Stimulated activated CD4-positive, alpha-beta T cell treated with anti-CD3 and anti-CD28 coated beads, Interleukin-15, amount 100 ng/mL, for 1 hour (primary cell): ENCODE results near the gene VMP1.

Source experiments
- DNase-seq, 2 donors: peaks; one replicate each; pipeline ENCODE4 v3.0.0-alpha.2; 2020; ENCODE audit warnings: low read depth in 1 of 2, low spot score in 1 of 2

The VMP1 gene

GRCh38 chr17:59707149-59707970 is at the start of gene VMP1, which contains the start of gene PTRH2:
TSS of gene VMP1 (plus strand) at chr17:59707654. CDS start at chr17:59731447, 23,793 bp downstream.
TSS of gene PTRH2 (minus strand) at chr17:59707430. CDS start at chr17:59697978, 9,452 bp downstream.
- peak; percentile 68 to 80 for DNase-seq

DNA sequence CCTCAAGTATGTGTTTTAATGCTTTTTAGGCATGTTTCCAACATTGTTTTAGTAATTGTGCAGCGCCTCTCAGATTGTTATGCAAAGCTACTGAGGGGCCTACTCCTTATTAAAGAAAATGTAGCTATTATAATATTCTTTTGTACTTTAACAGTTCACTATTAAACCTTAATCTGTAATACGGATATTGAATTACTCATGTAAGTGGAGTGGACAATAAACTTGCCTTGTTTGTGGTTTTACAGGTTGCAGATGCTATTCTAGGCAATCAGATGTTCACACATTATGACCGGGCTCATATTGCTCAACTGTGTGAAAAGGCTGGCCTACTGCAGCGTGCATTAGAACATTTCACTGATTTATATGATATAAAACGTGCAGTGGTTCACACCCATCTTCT is 41.2 kb upstream of the VMP1 start:
- no peak for DNase-seq

DNA sequence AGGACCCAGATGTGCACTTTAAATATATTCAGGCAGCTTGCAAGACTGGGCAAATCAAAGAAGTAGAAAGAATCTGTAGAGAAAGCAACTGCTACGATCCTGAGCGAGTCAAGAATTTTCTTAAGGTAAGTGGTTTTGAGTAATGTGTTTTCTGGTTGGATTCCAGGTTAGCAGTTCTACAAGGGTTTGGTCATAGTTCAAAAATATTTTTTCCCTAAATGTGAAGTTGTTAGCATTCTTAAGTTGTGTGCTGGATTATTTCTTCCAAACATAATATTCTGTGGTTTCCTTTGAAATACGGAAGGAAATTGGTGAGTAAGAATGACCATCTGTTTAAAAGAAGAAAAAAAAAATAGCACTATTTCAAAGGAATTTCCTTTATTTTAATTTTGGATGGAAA is 38.6 kb upstream of the VMP1 start:
- DNase-seq: no peak

DNA sequence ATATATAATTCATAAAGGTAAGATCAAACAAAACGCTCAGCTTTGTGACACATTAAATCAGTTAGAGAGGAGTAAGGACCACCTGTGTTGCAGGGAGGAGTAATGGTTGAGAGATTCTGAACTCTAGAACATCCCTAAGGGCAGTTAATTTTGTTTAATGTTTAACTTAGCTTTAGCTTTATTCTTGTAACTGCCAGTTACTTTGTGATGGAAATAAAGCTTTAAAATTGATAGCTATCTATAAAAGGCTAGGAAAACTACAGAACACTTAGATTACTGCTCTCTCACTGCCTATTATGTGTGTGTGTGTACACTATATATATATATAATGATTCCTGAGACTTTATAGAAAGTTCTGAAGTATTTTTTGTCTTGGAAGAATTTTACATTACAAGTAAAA is 38.0 kb upstream of the VMP1 start:
- no peak for DNase-seq

GRCh38 chr17:59669944-59670343 is 37.5 kb upstream of the VMP1 start:
- DNase-seq: no peak

GRCh38 chr17:59671386-59671785 is 36.1 kb upstream of the VMP1 start:
- DNase-seq: no peak

DNA sequence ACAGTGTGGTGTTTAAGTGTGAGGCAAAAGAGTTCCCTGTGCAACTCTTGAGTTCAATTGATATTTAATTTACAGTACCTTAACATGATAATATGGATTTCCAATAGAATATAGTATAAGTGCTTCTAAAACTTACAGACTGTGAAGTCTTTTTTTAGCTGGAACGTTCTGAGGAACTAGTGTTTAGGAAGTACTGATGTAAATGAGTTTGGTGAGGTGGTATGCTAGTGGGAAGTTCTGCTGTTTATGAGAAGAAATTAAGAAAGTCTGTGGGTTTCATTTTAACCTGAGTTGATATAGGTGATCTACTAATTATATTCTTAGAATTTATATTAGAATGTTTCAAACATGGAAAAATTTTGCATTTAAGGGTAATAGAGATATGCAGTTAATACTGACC is 32.2 kb upstream of the VMP1 start:
- no peak for DNase-seq

DNA sequence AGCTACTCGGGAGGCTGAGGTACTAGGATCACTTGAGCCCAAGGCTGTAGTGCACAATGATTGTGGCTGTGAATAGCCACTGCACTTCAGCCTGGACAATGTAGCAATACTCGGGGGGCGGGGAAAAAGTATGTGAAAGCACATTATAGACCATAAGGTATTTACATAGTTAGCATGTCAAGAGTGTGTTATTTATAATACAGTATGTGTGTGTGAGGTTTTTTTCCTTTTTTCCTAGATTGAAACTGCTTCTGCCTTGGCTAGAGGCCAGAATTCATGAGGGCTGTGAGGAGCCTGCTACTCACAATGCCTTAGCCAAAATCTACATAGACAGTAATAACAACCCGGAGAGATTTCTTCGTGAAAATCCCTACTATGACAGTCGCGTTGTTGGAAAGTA is 30.7 kb upstream of the VMP1 start:
- no peak for DNase-seq

DNA sequence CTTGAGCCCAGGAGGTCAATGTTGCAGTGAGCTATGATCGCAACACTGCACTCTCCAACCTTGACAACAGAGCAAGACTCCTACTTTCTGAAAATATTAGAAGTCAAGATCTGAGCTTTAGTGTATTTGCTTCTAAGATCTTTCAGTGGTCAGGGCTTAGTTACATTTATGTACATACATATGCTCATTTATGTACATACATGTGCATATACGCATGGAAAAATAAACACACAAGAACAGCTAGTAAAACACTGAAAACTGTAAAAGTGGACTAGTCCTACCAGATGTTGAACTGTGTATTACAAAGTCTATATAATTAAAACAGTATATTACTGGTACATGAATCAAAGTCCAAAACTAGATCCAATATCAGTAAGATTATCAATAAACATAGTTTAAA is 28.5 kb upstream of the VMP1 start:
- no peak for DNase-seq

GRCh38 chr17:59680314-59680713 is 27.1 kb upstream of the VMP1 start:
- no peak for DNase-seq

- no peak for DNase-seq
These were observed 24.2 kb upstream of the VMP1 start for GRCh38 chr17:59683283-59683682.

DNA sequence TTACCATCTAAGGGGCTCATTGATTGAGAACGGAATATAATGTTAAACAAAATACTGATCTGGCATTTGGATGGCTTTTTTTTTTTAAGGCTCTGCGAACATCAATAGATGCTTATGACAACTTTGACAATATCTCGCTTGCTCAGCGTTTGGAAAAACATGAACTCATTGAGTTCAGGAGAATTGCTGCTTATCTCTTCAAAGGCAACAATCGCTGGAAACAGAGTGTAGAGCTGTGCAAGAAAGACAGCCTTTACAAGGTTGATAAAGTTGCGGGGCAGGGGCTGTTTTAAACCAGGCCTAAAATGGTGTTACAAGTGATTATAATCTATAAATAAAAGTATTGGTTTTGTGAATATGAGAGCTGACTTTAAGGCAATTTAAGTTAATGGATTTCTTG is 22.5 kb upstream of the VMP1 start:
- no peak for DNase-seq

DNA sequence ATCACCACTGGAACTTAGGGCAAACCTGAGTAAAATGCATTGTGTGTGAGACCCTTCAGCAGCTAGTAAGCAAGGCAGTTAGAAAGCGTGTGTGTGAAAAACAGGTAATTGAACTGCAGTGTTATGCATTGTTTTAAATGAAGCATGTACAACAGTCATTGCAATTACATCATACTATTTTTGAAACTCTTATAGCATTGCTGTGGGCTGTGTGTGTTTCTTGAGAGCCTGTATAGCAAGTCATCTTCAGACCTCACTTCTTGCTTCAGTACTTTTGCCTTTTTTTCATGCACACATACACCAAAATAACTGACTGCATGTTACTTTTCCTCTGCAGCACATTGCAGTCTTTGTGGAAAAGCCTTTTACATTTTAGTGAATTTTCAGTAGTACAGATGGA is 19.4 kb upstream of the VMP1 start:
- DNase-seq: no peak

DNA sequence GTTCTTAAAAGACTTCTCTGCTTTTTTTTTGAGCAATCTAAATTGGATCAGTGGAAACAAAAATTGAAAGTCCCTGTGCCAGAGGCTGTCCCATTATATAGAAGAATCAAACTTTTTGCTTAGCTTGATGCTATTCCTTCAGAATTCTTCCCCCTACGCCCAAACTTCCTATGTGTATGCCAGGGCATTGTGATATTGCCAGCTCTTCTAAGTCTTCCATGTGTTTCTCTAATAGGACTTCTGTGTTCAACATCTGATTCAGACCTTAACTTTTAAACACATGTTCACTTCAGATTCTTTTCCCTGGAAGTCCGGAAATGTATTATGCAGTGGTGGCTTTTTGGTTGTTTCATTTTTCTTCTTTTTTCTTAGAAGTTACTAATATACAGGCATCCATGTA is 19.0 kb upstream of the VMP1 start:
- no peak for DNase-seq

DNA sequence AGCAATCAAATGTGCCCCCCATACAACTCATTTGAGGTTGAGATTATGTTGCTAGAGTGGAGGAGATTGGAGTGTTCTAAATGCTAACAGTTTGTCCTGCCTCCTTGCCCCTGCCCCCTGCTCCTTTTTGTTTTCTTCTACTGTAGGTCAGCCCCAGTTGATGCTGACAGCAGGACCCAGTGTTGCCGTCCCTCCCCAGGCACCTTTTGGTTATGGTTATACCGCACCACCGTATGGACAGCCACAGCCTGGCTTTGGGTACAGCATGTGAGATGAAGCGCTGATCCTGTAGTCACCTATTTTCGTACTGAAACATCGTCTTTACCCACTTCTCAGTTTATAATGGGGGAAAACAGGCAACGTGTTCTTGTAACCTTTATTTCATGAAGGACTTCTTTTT is 13.9 kb upstream of the VMP1 start:
- no peak for DNase-seq

- DNase-seq: no peak
These were observed 13.1 kb upstream of the VMP1 start for GRCh38 chr17:59694344-59694743.

DNA sequence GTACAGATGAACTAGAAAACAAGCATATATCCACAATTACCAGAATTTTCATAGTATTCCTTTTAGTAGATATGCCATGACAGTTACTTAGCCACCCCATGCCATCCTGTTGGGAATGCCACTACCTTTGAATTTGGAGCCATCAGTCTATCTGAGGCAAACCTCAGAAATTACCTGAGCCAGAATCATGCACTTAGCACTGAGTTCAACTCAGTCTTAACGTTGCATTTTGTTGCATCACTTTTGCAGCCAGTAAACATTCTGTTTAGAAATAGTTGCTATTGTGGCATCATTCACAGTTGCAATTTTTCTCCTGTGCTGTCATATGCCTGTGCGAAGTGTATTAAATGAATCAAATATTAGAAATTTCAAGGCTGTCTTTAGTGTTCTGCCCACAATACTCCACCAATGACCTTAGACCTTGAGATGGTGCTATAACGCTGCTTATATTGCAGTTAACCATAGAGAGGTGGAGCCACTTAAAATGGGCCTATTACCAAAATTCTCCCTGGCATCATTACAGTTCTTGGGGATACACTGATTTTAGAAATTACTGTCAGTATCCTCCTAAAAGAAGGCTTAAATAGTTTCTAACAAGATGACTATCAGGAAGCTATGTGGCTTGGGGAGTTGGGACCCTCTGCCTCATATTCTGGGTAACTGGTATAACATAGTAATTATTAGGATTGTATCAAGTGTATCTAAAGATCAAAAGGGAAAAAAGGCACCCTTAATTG is 11.3 kb upstream of the VMP1 start:
- DNase-seq: no peak

- no peak for DNase-seq
These were observed 10.7 kb upstream of the VMP1 start for GRCh38 chr17:59696682-59697277.

DNA sequence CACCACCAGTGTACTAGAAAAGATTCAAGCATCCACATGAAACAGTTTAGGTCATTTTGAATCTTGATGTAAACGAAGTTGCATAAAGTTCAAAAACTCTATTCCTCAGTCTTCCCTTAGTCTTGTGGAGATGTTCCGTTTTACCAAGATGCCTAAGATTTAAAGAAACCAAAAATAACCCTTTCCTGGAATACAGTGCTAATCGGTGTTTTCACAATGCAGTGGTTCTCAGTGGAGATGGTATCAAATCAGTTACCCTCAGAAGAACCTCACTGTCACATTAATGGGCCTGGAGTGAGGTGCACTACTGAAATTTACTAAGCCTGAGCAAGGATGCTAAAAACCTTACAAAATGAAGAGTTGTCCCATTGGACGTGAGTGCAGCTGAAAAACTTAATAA is 9.3 kb upstream of the VMP1 start:
- DNase-seq: no peak

DNA sequence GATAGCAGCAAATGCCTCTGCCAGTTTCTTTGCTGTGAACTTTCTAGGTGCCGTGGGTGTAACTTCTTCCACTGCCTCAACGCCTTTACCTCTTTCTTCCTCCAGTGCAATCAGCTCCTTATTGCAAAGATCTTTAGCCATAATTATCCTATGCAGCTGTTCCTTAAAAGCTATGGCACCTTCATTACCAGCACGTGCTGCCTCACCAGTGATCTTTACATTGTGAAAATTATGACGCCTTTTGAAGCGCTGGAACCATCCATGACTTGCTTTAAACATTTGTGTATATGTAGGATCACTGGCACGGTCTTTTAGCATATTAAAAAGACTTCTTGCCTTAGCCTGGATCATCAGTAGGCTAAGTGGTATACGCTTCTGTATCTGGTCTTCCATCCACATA is 8.2 kb upstream of the VMP1 start:
- no peak for DNase-seq

GRCh38 chr17:59699786-59700185 is 7.7 kb upstream of the VMP1 start:
- DNase-seq: no peak

DNA sequence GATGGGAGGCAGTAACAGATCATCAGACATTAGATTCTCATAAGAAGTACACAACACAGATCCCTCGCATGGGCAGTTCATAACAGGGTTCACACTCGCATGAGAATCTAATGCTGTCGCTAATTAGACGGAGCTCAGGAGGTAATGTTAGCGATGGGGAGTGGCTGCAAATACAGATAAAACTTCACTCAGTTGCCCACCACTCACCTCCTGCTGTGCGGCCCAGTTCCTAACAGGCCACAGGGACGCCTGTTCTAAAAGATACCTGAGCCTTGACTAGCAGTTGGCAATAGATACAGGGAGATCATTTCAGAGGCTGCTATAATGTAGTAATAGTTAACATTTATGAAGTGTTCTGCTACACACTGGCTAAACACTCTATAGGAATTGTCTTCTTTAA is 5.2 kb upstream of the VMP1 start:
- no peak for DNase-seq
